ENCODE measurements around the gene FKBP1A. TPM values are rescaled to one million over a fixed set of nuclear protein-coding genes. Genes with fewer than 3 reads are reported as not detected.

FKBP1A gene
- total RNA-seq, 1 donor from 2014 or later = 46.9 TPM

DNA sequence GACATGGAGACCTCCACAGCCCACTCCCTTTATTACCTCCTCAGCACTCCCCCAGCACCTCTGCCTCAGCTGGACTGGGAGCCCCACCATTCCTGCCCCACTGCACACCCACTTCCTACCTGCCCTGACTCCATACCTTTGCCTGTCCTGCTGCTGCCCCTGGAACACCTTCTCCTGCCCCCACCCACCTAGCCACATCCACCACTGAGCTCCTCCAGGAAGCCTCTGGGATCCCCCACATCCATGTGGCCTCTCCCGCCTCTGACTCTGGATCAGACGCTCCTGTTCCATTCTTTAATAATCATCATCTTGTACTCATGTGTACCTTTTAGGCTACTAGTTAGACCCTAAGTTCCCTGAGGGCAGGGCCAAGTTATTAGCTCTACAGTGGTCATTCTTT lies 61.8 kb downstream of the FKBP1A start:
- TF ChIP-seq, protein P1, sequence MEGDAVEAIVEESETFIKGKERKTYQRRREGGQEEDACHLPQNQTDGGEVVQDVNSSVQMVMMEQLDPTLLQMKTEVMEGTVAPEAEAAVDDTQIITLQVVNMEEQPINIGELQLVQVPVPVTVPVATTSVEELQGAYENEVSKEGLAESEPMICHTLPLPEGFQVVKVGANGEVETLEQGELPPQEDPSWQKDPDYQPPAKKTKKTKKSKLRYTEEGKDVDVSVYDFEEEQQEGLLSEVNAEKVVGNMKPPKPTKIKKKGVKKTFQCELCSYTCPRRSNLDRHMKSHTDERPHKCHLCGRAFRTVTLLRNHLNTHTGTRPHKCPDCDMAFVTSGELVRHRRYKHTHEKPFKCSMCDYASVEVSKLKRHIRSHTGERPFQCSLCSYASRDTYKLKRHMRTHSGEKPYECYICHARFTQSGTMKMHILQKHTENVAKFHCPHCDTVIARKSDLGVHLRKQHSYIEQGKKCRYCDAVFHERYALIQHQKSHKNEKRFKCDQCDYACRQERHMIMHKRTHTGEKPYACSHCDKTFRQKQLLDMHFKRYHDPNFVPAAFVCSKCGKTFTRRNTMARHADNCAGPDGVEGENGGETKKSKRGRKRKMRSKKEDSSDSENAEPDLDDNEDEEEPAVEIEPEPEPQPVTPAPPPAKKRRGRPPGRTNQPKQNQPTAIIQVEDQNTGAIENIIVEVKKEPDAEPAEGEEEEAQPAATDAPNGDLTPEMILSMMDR (IDR thresholded peaks at IDR 0.05; ENCODE audit: insufficient read depth, low read length, severe bottlenecking) = no peak
- Histone ChIP-seq H3K36me3 (ENCODE audit: control insufficient read depth, insufficient read depth, low read length) (peaks cover 1% of the 10 kb centered on the region), H3K27me3 (ENCODE audit: control insufficient read depth, insufficient read depth, low read length) (no peaks in the 10 kb centered on the region), H3K4me3 (ENCODE audit: low read depth, low read length) (no peak overlapping the region)
- FAIRE-seq (no peak), DNase-seq (ENCODE audit: low read depth) (no peak)

DNA sequence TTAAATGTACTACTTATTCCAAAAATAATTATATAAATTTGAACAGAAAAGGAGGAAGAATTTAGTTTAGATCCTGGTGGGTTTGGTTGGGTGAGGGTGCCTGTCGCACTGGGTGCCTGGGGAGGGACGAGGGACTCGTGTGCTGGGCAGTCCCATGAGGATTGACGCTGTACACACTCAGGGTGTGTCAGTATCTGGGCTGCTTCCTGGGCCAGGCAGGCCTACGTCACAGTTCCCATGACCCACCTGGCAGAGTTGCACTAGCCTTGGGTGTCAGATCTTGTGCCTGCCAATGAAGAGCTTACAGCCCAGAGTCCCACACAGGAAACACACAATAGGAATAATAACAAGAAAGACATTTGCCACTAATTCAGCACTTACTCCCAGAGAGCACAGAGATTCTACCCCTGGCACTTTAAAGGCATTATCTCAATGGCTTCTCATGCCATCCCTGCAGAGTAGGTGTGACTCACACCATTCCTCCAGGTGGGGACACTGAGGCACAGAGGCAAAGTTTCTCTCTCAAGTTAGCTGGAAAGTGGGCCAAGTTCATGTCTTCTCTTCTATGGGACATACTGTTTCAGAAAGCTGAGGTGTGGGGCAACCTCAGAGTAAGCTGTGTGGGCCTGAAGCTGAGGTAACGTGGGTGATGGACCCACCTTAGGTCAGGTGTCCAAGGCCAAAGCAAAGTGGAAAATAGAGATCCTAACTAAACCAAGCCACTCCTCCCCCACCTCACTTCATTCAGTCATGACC lies 62.6 kb downstream of the FKBP1A start:
- FAIRE-seq (peak; percentile 66), DNase-seq (ENCODE audit: low read depth) (peak; percentile 81)
- Histone ChIP-seq H3K27me3 (ENCODE audit: control insufficient read depth, insufficient read depth, low read length) (no peaks in the 10 kb centered on the region), H3K36me3 (ENCODE audit: control insufficient read depth, insufficient read depth, low read length) (peaks cover 1% of the 10 kb centered on the region), H3K4me3 (ENCODE audit: low read depth, low read length) (no peak overlapping the region)
- TF ChIP-seq, protein P1 (IDR thresholded peaks at IDR 0.05; ENCODE audit: insufficient read depth, low read length, severe bottlenecking) = no peak

DNA sequence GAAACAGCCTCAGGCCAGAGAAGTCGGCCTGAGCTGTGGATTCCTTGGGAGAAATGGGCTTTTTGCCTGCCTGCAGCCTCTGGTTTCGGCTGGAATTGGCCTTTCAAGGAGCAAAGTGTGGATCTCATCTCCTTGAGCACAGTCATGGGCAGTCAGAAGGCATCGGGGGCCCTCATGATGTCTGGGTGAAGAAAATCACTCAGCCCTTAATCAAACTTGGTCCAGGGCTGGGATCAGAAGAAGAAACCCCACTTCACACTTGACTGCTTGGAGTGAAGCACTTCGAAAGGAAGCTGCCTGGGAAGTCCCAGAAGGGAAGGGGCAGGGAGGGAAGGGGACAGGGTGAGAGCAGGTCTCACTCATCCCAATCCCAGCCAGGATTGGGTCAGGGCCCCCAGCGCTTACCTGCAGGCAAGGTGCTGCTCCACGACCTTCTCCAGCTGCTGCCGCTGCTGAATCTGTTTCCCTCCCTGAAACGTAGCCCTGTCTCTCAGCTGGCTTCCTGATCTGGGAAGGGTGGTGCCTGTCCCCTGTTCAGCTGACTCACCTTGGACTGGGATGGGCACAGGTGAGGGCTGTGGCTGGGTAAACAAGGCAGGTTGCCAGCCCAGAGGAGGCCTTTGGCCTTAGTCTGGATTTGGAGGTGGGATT lies 64.0 kb downstream of the FKBP1A start, which contains the start of gene SDCBP2:
TSS of gene SDCBP2 (minus strand) at position 460 of the 651 bp plus-strand sequence. CDS start 8,723 bp downstream, outside the sequence.
- H3K36me3 ChIP-seq (ENCODE audit: control insufficient read depth, insufficient read depth, low read length) = peaks cover 1% of the 10 kb centered on the region
- FAIRE-seq = no peak
- H3K4me3 ChIP-seq (ENCODE audit: low read depth, low read length) = peak within 1 kb of the TSS; percentile 47
- H3K27me3 ChIP-seq (ENCODE audit: control insufficient read depth, insufficient read depth, low read length) = no peaks in the 10 kb centered on the region
- DNase-seq (ENCODE audit: low read depth) = peak; percentile 84
- TF ChIP-seq, protein P1 (IDR thresholded peaks at IDR 0.05; ENCODE audit: insufficient read depth, low read length, severe bottlenecking) = no peak

DNA sequence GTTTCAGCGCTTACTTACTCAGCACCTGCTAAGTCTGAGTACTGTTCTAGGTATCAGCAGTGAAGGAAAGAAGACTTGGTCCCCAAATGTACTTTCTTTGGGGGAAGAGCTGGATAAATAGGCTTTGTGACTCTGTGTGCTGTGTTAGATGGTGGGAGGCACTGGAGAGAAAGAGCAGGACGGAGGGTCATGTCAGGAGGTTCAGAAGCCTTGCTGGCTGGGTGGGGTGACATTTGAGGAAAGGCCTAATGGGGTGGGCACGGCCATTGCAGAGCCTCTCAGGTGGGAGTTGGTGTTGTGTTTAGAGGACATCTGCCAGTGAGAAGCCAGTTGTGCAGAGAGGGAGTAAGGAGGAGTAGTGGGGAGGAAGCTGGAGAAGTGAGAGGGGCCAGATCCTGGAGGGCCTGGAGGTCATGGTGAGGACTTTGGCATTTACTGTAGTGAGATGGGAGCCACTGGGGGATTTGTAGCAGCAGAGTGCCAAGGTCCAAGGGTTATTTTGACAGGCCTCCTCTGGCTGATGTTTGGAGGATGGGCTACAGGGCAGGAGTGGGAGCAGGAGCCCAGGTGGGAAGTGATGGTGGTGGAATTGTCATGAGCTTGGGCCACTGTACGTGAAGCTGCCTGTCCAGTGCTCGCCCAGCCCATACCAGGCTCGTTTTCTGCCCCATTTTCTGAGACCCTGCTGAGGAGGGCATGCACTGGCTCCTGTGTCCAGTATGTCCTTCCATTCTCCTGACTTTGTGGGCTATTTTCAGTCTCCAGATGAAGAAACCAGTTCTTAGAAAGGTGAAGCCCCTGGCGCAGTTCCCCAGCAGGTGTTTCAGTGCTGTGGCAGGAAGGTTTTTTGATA lies 64.8 kb downstream of the FKBP1A start:
- TF ChIP-seq, protein P1 (IDR thresholded peaks at IDR 0.05; ENCODE audit: insufficient read depth, low read length, severe bottlenecking) = no peak
- Histone ChIP-seq H3K27me3 (ENCODE audit: control insufficient read depth, insufficient read depth, low read length) (no peaks in the 10 kb centered on the region), H3K36me3 (ENCODE audit: control insufficient read depth, insufficient read depth, low read length) (peaks cover 1% of the 10 kb centered on the region), H3K4me3 (ENCODE audit: low read depth, low read length) (peak overlapping the region; percentile 47)
- FAIRE-seq (no peak), DNase-seq (ENCODE audit: low read depth) (no peak)

DNA sequence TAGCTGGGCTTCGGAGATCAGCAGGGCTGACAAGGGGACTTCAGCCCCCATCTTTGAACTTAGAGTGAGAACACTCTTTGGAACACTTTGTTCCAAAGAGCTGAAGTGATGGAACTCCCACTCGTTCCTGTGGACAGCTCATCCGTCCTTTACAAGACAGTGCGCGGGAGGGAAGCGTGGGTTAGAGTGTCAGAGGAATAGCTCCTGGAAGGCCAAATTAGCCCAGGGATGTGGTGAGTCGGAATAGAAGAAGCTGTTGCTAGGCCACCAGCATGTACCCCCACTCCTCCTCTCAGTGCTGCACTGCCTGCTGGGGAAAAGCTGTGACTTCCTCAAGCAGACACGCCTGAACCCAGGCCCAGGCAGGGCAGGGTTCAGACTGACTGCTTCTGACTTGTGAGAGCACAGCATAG lies 65.6 kb downstream of the FKBP1A start:
- DNase-seq (ENCODE audit: low read depth) (peak; percentile 70), FAIRE-seq (no peak)
- TF ChIP-seq, protein P1 (IDR thresholded peaks at IDR 0.05; ENCODE audit: insufficient read depth, low read length, severe bottlenecking) = no peak
- H3K4me3 ChIP-seq (ENCODE audit: low read depth, low read length) = peak overlapping the region; percentile 6
- H3K36me3 ChIP-seq (ENCODE audit: control insufficient read depth, insufficient read depth, low read length) = no peaks in the 10 kb centered on the region
- no peaks in the 10 kb centered on the region for H3K27me3 ChIP-seq (ENCODE audit: control insufficient read depth, insufficient read depth, low read length)

Measured in bronchial epithelial cell (primary cell).